Ovary (tissue), 3 donors: ENCODE measurements around the gene TMPRSS11E.

ENCODE experiments used
- EP300 ChIP-seq: sonication (generic); formaldehyde crosslinking; IDR thresholded peaks from one replicate; pipeline ENCODE4 v1.6.1; 2017; ENCODE audit warnings: antibody characterized with exemption
- POLR2A ChIP-seq: fragments of 450-650 bp; IDR thresholded peaks from one replicate; pipeline ENCODE4 v1.6.1; 2017; ENCODE audit warnings: antibody characterized with exemption, mild to moderate bottlenecking, moderate library complexity
- TF ChIP-seq, protein P1 (sequence below), 3 donors: fragments of 450-650 bp in 2 of 3; fragments of 200-600 bp in 1 of 3; IDR thresholded peaks; one replicate each; pipeline versions ENCODE4 v1.5.1 to v1.8.0; 2016 to 2022; ENCODE audit warnings: antibody characterized with exemption in 3 of 3, mild to moderate bottlenecking in 1 of 3
- donor health status: DM: no; HTN: no; CAD: no.

DNA sequence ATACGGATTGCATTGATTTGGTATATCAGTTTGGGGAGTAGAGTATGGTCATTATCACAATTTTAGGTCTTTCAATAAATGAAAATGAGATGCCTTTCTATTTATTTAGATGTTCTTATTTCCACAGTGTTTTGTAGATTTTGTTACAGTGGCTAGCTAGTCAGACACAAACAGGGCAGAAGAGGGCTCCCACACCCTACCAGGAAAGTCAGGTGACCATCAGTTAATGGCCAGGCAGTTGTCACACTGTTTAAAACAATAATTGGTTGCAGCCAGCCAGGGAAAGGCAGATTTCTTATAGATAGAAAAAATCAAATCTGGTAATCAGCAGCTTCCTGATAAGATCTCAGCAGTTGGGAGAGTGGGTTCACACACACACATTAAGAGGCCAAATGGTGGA, 71.6 kb downstream of the TMPRSS11E start:
- TF ChIP-seq, protein P1, sequence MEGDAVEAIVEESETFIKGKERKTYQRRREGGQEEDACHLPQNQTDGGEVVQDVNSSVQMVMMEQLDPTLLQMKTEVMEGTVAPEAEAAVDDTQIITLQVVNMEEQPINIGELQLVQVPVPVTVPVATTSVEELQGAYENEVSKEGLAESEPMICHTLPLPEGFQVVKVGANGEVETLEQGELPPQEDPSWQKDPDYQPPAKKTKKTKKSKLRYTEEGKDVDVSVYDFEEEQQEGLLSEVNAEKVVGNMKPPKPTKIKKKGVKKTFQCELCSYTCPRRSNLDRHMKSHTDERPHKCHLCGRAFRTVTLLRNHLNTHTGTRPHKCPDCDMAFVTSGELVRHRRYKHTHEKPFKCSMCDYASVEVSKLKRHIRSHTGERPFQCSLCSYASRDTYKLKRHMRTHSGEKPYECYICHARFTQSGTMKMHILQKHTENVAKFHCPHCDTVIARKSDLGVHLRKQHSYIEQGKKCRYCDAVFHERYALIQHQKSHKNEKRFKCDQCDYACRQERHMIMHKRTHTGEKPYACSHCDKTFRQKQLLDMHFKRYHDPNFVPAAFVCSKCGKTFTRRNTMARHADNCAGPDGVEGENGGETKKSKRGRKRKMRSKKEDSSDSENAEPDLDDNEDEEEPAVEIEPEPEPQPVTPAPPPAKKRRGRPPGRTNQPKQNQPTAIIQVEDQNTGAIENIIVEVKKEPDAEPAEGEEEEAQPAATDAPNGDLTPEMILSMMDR (IDR thresholded peaks at IDR 0.05), result no peak
- no peak for TF ChIP-seq POLR2A
- TF ChIP-seq EP300, result no peak
